Stimulated activated CD4-positive, alpha-beta T cell treated with anti-CD3 and anti-CD28 coated beads, Interleukin-12 subunit alpha, Interleukin-12 subunit beta, amount 100 ng/mL, for 4 hours (primary cell): Measurements from ENCODE around the gene MXD1.

ENCODE experiments used
- DNase-seq: peaks from one replicate; pipeline ENCODE4 v3.0.0-alpha.2; 2020

The MXD1 gene

GRCh38 chr2:69979902-69980807, 65.2 kb downstream of the MXD1 start:
- no peak for DNase-seq

GRCh38 chr2:69983392-69983966, 68.6 kb downstream of the MXD1 start:
- DNase-seq, result no peak

- no peak for DNase-seq
These were observed 70.3 kb downstream of the MXD1 start for GRCh38 chr2:69985216-69985615.

GRCh38 chr2:69985688-69986087, 70.8 kb downstream of the MXD1 start:
- no peak for DNase-seq

GRCh38 chr2:69986691-69987090, 71.8 kb downstream of the MXD1 start:
- no peak for DNase-seq

GRCh38 chr2:69988086-69988635, 73.3 kb downstream of the MXD1 start:
- DNase-seq, result no peak

GRCh38 chr2:69989009-69989408, 74.1 kb downstream of the MXD1 start:
- DNase-seq, result no peak

GRCh38 chr2:69989441-69990105, 74.7 kb downstream of the MXD1 start:
- no peak for DNase-seq
